BLaER1 treated with 17β-estradiol and CSF1 and Interleukin-3, amounts not matched to agents 10 nM and 100 nM (cell line): ENCODE results near the gene PIGR.
"Not testable (repeated sequence)": the region's sequence is repeated elsewhere in the genome, so short reads cannot be mapped to it uniquely, and the experiment has no call there.

Experiments used
- H3K27ac ChIP-seq, 11 experiments: shearing (Covaris generic); formaldehyde crosslinking; 2 replicates each; pipeline ENCODE4 v1.8.1; 2022
- H3K27me3 ChIP-seq, 11 experiments: shearing (Covaris generic); formaldehyde crosslinking; 2 replicates each; pipeline ENCODE4 v1.8.1; 2022
- H3K36me3 ChIP-seq, 11 experiments: shearing (Covaris generic); formaldehyde crosslinking; 2 replicates each; pipeline ENCODE4 v1.8.1; 2022
- H3K4me1 ChIP-seq, 10 experiments: shearing (Covaris generic); formaldehyde crosslinking; 2 replicates each; pipeline ENCODE4 v1.8.1; 2022
- H3K4me2 ChIP-seq, 11 experiments: shearing (Covaris generic); formaldehyde crosslinking; 2 replicates each; pipeline ENCODE4 v1.8.1; 2022
- H3K4me3 ChIP-seq, 10 experiments: shearing (Covaris generic); formaldehyde crosslinking; 2 replicates each; pipeline ENCODE4 v1.8.1; 2022
- H3K9ac ChIP-seq, 11 experiments: shearing (Covaris generic); formaldehyde crosslinking; 2 replicates each; pipeline ENCODE4 v1.8.1; 2022
- H3K9me3 ChIP-seq, 11 experiments: shearing (Covaris generic); formaldehyde crosslinking; replicated peaks in 1 of 11; 2 replicates each; pipeline ENCODE4 v1.8.1; 2022
- H4K20me1 ChIP-seq, 11 experiments: shearing (Covaris generic); formaldehyde crosslinking; 2 replicates each; pipeline ENCODE4 v1.8.1; 2022
- Cebpa-rat ChIP-seq, 11 experiments: shearing (Covaris generic); IDR thresholded peaks; 2 replicates each; pipeline ENCODE4 v1.8.1; 2022

The PIGR gene

DNA sequence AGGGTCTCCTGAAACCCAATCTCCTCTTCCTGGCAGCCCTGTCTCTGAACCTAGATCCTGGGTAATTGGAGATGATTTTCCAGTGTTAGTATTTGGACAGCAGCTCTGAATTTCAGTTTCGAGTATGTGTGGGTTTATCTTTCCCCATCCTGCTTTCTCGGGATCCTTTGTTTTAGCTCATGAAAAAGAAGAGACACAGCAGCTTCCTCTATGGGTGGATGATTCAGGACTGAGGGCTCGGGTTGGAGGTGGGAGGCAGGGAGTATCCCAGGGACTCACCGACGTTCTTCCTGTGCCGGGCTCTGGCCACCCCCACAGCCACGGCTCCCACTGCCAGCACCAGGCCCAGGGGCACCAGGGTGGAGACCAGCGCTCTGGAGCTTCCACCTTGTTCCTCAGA, 14.1 kb downstream of the PIGR start:
- H3K27me3 ChIP-seq, result no peaks in the 10 kb centered on the region
- peak overlapping the region in 8 of 11 experiments; percentile 14 to 88 (median 48); a peak in 12 of 22 replicates for H3K27ac ChIP-seq
- peak overlapping the region in 1 of 11 experiments; percentile 24; a peak in 1 of 22 replicates for H3K9ac ChIP-seq
- no peak overlapping the region for H3K4me3 ChIP-seq
- H3K4me1 ChIP-seq, result peaks cover 28 to 67% (median 55%) of the 10 kb centered on the region in 10 experiments
- H3K9me3 ChIP-seq, result no peaks in the 10 kb centered on the region
- TF ChIP-seq Cebpa-rat (IDR thresholded peaks at IDR 0.05), result no peak
- H3K4me2 ChIP-seq, result peak overlapping the region in 8 of 11 experiments; percentile 75 to 88 (median 84); a peak in 14 of 22 replicates
- H3K36me3 ChIP-seq, result no peaks in the 10 kb centered on the region
- H4K20me1 ChIP-seq, result no peaks in the 10 kb centered on the region

DNA sequence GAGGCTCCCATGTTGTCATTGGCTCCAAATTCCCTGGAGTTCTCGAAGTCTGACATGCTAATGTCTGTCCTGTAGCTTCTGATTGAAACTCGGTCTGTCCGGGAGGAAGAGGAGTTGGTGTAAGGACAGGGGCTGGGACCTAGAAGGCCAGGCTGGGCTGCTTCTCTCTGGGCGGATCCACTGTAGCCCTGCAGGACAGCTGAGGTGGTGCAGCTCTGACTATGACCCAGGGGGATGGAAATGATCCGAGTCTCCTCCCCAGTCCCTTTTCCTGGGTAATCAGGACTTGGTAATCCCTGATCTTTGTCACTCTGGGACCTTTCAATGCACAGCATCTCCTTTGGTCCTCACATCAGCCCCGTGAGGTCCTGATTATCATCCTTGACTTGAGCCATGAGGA, 14.6 kb downstream of the PIGR start:
- no peak overlapping the region; a peak in 2 of 22 replicates for H3K9ac ChIP-seq
- TF ChIP-seq Cebpa-rat (IDR thresholded peaks at IDR 0.05), result no peak
- no peaks in the 10 kb centered on the region for H3K36me3 ChIP-seq
- peaks cover 28 to 70% (median 56%) of the 10 kb centered on the region in 10 experiments for H3K4me1 ChIP-seq
- peak overlapping the region; percentile 75 to 88 (median 83); a peak in 21 of 22 replicates for H3K4me2 ChIP-seq
- peak overlapping the region in 8 of 11 experiments; percentile 14 to 88 (median 83); a peak in 12 of 22 replicates for H3K27ac ChIP-seq
- no peaks in the 10 kb centered on the region for H3K9me3 ChIP-seq
- no peak overlapping the region for H3K4me3 ChIP-seq
- H4K20me1 ChIP-seq, result no peaks in the 10 kb centered on the region
- no peaks in the 10 kb centered on the region for H3K27me3 ChIP-seq

DNA sequence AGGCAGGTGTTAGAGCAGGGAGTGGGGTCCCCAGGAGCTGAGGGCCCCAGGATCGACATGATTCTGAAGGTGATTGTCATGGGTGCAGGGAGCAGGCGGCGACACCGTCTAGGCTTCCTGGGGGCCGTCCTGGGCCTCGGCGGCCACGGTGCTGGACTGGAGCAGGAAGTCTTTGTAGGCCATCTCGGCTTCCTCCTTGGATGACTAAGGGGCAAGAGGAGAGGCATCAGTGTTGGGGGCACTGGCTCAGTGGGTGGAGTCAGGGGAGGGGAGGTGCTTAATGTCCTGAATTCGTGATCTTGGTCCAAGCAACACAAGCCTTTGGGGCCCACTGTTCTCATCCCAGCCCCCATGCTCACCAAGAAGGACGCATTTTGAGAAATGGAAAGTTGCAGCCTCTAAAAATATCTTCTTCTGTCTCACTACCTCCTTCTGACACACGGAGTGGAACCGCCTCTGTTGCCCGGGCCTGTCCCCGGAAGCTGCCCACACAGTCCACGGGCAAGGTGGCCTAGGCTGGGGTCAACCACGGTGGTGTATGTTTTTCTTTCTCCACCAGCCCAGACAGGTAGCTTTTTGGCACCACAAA, 16.0 kb downstream of the PIGR start:
- Histone ChIP-seq H3K27ac (peak overlapping the region; percentile 60 to 88 (median 79)), H3K9ac (peak overlapping the region; percentile 19 to 70 (median 58); a peak in 17 of 22 replicates), H3K27me3 (no peaks in the 10 kb centered on the region), H3K9me3 (no peaks in the 10 kb centered on the region), H4K20me1 (no peaks in the 10 kb centered on the region), H3K4me1 (peaks cover 32 to 84% (median 65%) of the 10 kb centered on the region in 10 experiments), H3K36me3 (no peaks in the 10 kb centered on the region), H3K4me2 (peak overlapping the region; percentile 75 to 88 (median 83)), H3K4me3 (peak overlapping the region in 6 of 10 experiments; percentile 6 to 25 (median 18); a peak in 6 of 20 replicates)
- no peak for TF ChIP-seq Cebpa-rat (IDR thresholded peaks at IDR 0.05)

DNA sequence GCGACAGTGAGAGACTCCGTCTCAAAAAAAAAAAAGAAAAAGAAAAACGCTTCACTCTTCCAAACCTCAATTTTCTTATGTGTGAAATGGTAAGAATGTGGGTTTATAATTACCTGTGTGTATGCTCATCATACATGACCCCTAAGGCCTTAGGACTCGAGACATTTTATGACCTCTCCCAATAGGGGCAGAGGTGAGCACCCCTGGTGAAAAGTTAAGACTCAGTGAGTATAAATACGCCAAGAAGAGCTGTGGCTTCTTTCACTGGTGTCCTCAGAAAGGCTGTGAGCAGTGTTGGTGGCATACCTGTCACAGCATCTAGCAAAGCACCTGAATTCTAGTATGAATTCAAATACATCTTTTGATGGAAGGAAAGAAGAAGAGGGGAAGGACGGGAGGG, 16.7 kb downstream of the PIGR start:
- peaks cover 40 to 92% (median 73%) of the 10 kb centered on the region in 10 experiments for H3K4me1 ChIP-seq
- no peaks in the 10 kb centered on the region for H4K20me1 ChIP-seq
- peak overlapping the region in 9 of 11 experiments; percentile 60 to 88 (median 82); a peak in 17 of 22 replicates for H3K27ac ChIP-seq
- no peaks in the 10 kb centered on the region for H3K27me3 ChIP-seq
- H3K36me3 ChIP-seq, result no peaks in the 10 kb centered on the region
- no peak overlapping the region for H3K4me3 ChIP-seq
- H3K4me2 ChIP-seq, result peak overlapping the region; percentile 75 to 88 (median 83)
- no peaks in the 10 kb centered on the region for H3K9me3 ChIP-seq
- no peak for TF ChIP-seq Cebpa-rat (IDR thresholded peaks at IDR 0.05)
- H3K9ac ChIP-seq, result peak overlapping the region in 6 of 11 experiments; percentile 39 to 70 (median 62); a peak in 10 of 22 replicates

DNA sequence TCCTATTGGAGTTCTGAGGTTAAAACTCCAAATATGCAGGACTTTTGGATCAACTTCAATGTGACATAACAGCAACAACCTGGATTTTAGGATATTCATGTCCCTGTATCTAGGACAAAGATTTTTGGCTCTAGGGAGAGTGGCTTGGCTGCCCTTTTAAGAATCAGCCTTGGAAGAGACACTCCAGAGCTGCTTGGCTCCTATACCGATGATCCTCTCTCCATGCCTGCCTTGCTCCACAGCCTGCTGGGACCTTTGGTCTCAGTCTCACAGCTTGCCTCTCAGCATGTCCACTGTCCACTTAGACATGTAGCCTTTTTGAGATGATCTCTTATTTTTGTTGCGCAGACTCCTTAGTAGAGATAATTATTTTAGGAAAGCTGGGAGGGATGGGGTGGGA, 20.0 kb downstream of the PIGR start:
- H3K36me3 ChIP-seq, result no peaks in the 10 kb centered on the region
- no peaks in the 10 kb centered on the region for H4K20me1 ChIP-seq
- peak overlapping the region in 8 of 11 experiments; percentile 39 to 94 (median 54); a peak in 14 of 22 replicates for H3K27ac ChIP-seq
- H3K4me2 ChIP-seq, result peak overlapping the region in 4 of 11 experiments; percentile 52 to 83 (median 65); a peak in 7 of 22 replicates
- no peaks in the 10 kb centered on the region for H3K9me3 ChIP-seq
- H3K4me3 ChIP-seq, result no peak overlapping the region
- H3K4me1 ChIP-seq, result peaks cover 65 to 99% (median 80%) of the 10 kb centered on the region in 10 experiments
- no peak for TF ChIP-seq Cebpa-rat (IDR thresholded peaks at IDR 0.05)
- no peaks in the 10 kb centered on the region for H3K27me3 ChIP-seq
- H3K9ac ChIP-seq, result peak overlapping the region in 1 of 11 experiments; percentile 22; a peak in 1 of 22 replicates

DNA sequence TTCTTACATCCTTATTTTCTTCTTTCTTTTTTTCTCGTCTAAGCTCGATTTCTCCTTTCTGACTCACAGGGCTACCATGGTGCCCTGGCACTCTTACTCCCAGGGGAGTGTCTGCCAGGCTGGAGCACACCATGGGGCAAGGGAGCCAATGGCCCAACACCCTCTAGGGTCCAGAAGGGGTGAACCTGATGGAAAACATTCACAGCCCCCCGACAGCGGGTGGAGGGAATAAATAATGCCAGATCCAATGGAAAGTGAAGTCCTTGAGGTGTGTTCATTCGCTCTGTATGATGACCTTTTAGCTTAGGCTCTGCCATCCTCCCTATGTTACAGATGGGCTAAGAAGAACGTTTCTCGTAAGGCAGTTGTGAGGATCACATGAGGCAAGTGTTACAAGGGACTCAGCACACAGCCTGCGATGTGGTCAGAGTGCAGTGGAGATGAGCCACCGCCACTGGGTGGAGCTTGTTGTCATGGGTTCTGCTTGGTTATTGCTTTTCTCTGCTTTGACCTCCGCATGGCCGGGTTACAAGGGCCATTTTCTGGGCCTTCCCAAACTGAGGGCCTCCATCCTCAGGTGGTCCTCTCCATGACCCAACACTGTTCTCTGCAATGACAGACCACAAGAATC, 21.0 kb downstream of the PIGR start:
- no peaks in the 10 kb centered on the region for H4K20me1 ChIP-seq
- H3K4me1 ChIP-seq, result peaks cover 65 to 99% (median 80%) of the 10 kb centered on the region in 10 experiments
- H3K9ac ChIP-seq, result peak overlapping the region; percentile 16 to 88 (median 81); a peak in 19 of 22 replicates
- peak overlapping the region; percentile 83 to 97 (median 92) for H3K4me2 ChIP-seq
- H3K27ac ChIP-seq, result peak overlapping the region; percentile 89 to 98 (median 95)
- H3K36me3 ChIP-seq, result no peaks in the 10 kb centered on the region; a peak in 1 of 22 replicates
- no peaks in the 10 kb centered on the region; a peak in 1 of 22 replicates for H3K9me3 ChIP-seq
- H3K27me3 ChIP-seq, result no peaks in the 10 kb centered on the region
- TF ChIP-seq Cebpa-rat (IDR thresholded peaks at IDR 0.05), result peak in 2 of 11 experiments; percentile 36 to 53; a peak in 3 of 22 replicates
- no peak overlapping the region for H3K4me3 ChIP-seq

DNA sequence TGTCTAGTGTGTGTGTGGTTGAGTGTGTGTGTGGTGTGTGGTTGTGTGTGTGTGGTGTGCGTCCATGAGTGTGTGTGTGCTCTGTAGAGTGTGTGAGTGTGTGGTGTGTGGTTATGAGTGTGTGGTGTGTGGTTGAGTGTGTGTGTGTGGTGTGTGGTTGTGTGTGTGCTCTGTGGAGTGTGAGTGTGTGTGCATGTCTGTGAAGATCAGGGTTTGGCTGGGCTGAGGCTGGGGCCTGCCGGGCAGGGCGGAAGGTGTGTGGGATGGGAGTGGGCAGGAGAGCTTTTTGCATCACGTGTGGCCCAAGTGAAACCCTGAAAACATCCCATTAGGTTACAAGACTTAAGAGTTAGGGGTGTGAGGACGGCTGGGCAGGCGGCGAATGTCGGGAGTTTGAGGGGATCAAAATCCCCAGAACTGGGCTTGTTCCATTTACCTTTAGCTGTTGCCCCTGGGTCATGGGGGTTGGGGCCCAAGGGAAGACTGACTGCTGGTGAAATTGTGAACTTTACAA, 21.6 kb downstream of the PIGR start:
- H3K36me3 ChIP-seq, result no peaks in the 10 kb centered on the region; a peak in 1 of 22 replicates
- H3K9me3 ChIP-seq, result no peaks in the 10 kb centered on the region; a peak in 1 of 22 replicates
- peaks cover 65 to 99% (median 80%) of the 10 kb centered on the region in 10 experiments for H3K4me1 ChIP-seq
- no peaks in the 10 kb centered on the region for H3K27me3 ChIP-seq
- no peak overlapping the region for H3K4me3 ChIP-seq
- H3K4me2 ChIP-seq, result peak overlapping the region; percentile 83 to 97 (median 92)
- H4K20me1 ChIP-seq, result no peaks in the 10 kb centered on the region
- H3K27ac ChIP-seq, result peak overlapping the region; percentile 89 to 98 (median 95)
- no peak for TF ChIP-seq Cebpa-rat (IDR thresholded peaks at IDR 0.05)
- peak overlapping the region; percentile 66 to 89 (median 82) for H3K9ac ChIP-seq

DNA sequence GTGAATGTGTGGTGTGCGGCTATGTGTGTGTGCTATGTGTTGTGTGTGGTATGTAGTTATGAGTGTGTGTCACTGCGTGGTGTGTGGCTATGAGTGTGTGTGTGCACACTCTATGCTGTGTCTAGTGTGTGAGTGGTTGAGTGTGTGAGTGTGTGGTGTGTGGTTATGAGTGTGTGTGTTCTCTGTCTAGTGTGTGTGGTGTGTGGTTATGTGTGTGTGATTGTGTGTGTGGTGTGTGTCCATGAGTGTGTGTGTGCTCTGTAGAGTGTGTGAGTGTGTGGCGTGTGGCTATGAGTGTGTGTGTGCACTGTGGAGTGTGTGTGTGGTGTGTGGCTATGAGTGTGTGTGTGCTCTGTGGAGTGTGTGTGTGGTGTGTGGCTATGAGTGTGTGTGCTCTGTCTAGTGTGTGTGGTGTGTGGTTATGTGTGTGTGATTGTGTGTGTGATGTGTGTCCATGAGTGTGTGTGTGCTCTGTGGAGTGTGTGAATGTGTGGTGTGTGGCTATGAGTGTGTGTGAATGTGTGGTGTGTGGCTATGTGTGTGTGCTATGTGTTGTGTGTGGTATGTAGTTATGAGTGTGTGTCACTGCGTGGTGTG, 22.2 kb downstream of the PIGR start:
- H3K9me3 ChIP-seq, H3K36me3 ChIP-seq, H4K20me1 ChIP-seq, H3K27me3 ChIP-seq, H3K4me3 ChIP-seq: not testable (repeated sequence)
- H3K27ac ChIP-seq, result peak overlapping the region; percentile 89 to 98 (median 95)
- peak overlapping the region; percentile 66 to 89 (median 82); a peak in 21 of 22 replicates for H3K9ac ChIP-seq
- H3K4me1 ChIP-seq, result peaks cover 66 to 99% (median 81%) of the 10 kb centered on the region in 10 experiments
- peak overlapping the region; percentile 83 to 97 (median 92) for H3K4me2 ChIP-seq
